HepG2 (cell line): ENCODE measurements around the gene ABHD6. TPM values are rescaled to one million over a fixed set of nuclear protein-coding genes. Genes with fewer than 3 reads are reported as not detected.
A peak's percentile ranks its signal among the peaks of the same experiment; 100 is the strongest.

Experiments used
- AKNA ChIP-seq: sonication (generic); formaldehyde crosslinking; IDR thresholded peaks from 2 replicates; pipeline ENCODE4 v1.4.0; 2020; ENCODE audit warnings: missing genetic modification reagents, borderline replicate concordance
- CBX1 ChIP-seq: IDR thresholded peaks from one replicate; pipeline ENCODE4 v1.6.1; 2016; ENCODE audit warnings: antibody characterized with exemption, low read depth
- EZH2 ChIP-seq: conservative IDR thresholded peaks from 2 replicates; pipeline ENCODE4 v1.6.1; 2012; ENCODE audit warnings: mild to moderate bottlenecking, low read depth, low read length, moderate library complexity
- KDM3A ChIP-seq: IDR thresholded peaks from 2 replicates; pipeline ENCODE4 v1.6.1; 2018; ENCODE audit warnings: low read depth, missing compliant biosample characterization
- LBX2 ChIP-seq: sonication (generic); formaldehyde crosslinking; IDR thresholded peaks from 2 replicates; pipeline ENCODE4 v1.5.0; 2020; ENCODE audit warnings: missing genetic modification reagents, mild to moderate bottlenecking, borderline replicate concordance
- NAIF1 ChIP-seq: sonication (generic); formaldehyde crosslinking; IDR thresholded peaks from 2 replicates; pipeline ENCODE4 v1.5.0; 2020; ENCODE audit warnings: mild to moderate bottlenecking, missing genetic modification reagents, borderline replicate concordance
- NFKB2 ChIP-seq: sonication (generic); formaldehyde crosslinking; IDR thresholded peaks from 2 replicates; pipeline ENCODE4 v1.4.0; 2020; ENCODE audit warnings: missing genetic modification reagents, borderline replicate concordance
- POLR2G ChIP-seq: fragments of 200-400 bp; formaldehyde crosslinking; IDR thresholded peaks from 2 replicates; pipeline ENCODE4 v1.6.1; 2018; ENCODE audit warnings: mild to moderate bottlenecking, low read depth, low read length, moderate library complexity
- RBM22 ChIP-seq: fragments of 200-400 bp; formaldehyde crosslinking; optimal IDR thresholded peaks from 2 replicates; pipeline ENCODE3; 2017; ENCODE audit warnings: mild to moderate bottlenecking, low read length, moderate library complexity
- THAP9 ChIP-seq: sonication (generic); formaldehyde crosslinking; IDR thresholded peaks from 2 replicates; pipeline ENCODE4; 2020; ENCODE audit warnings: missing genetic modification reagents, mild to moderate bottlenecking, borderline replicate concordance
- ZNF687 ChIP-seq: sonication (generic); formaldehyde crosslinking; IDR thresholded peaks from 2 replicates; pipeline ENCODE4 v1.5.1; 2020; ENCODE audit warnings: mild to moderate bottlenecking, missing genetic modification reagents, moderate library complexity
- ZNF800 ChIP-seq: sonication (generic); formaldehyde crosslinking; IDR thresholded peaks from 2 replicates; pipeline ENCODE4 v1.4.0; 2020; ENCODE audit warnings: missing genetic modification reagents
- ZNF891 ChIP-seq: sonication (generic); formaldehyde crosslinking; IDR thresholded peaks from 2 replicates; pipeline ENCODE4 v1.5.0; 2020; ENCODE audit warnings: mild to moderate bottlenecking, missing genetic modification reagents
- polyA plus RNA-seq, 8 experiments: library from polyadenylated mRNA; depleted of rRNA in 3 of 8; stranded (reverse) in 7 of 8; unstranded in 1 of 8; fragments of >200 nt; fragmentation: Illumina TruSeq in 4 of 8; extraction: Trizol in 4 of 8; gene quantifications; 2 replicates each; pipeline versions ENCODE4 v1.2.1 to v1.2.3, GENCODE V29; 2011 to 2016; ENCODE audit warnings: low read depth in 4 of 8, missing spikeins in 1 of 8, mixed read lengths in 1 of 8; ENCODE audit not compliant: insufficient read depth in 1 of 8
- total RNA-seq, 5 experiments: library from RNA; depleted of rRNA; stranded (reverse); fragments of >200 nt; fragmentation: Illumina TruSeq; extraction: Trizol; gene quantifications; 2 replicates each; pipeline ENCODE4 v1.2.3, GENCODE V29; 2016; ENCODE audit warnings: low read depth in 1 of 5

Gene ABHD6
- total and polyA plus RNA-seq, 2 of the 13 experiments (the other 11 are each of a cell fraction or from before 2014, with no cell fraction given), result 9.0 to 17.2 TPM

GRCh38 chr3:58305882-58306711, 68.5 kb downstream of the ABHD6 start, which contains the start of the genes HTD2 and RPP14 (continued):
- TF ChIP-seq ZNF687 (CRISPR knock-in tag), result peak; percentile 92
- peak; percentile 39 for TF ChIP-seq CBX1
- TF ChIP-seq LBX2, result no peak
- TF ChIP-seq NFKB2 (CRISPR knock-in tag), result no peak; the same call in 1 of the 2 replicates
- no peak for TF ChIP-seq RBM22
- peak; percentile 93 for TF ChIP-seq THAP9 (CRISPR knock-in tag)
- TF ChIP-seq POLR2G, result peak; percentile 89
- no peak for TF ChIP-seq AKNA (CRISPR knock-in tag)
- TF ChIP-seq ZNF800 (CRISPR knock-in tag), result peak; percentile 81
- TF ChIP-seq NAIF1 (CRISPR knock-in tag), result no peak
- no peak for TF ChIP-seq EZH2
- TF ChIP-seq ZNF891 (CRISPR knock-in tag), result peak; percentile 79; the same call in 1 of the 2 replicates
- peak; percentile 84 for TF ChIP-seq KDM3A (CRISPR knock-in tag)
